Hepatocyte (in vitro differentiated cells): Measurements from ENCODE around the gene SIL1. TPM values are rescaled to one million over a fixed set of nuclear protein-coding genes. Genes with fewer than 3 reads are reported as not detected.

Experiments
- DNase-seq: peaks from one replicate; pipeline ENCODE4 v3.0.0-alpha.2; 2016; ENCODE audit warnings: low spot score
- H2AFZ ChIP-seq: fragments of 200-600 bp; sonication (generic); 2 replicates; pipeline ENCODE4 v1.6.0; 2016; ENCODE audit warnings: antibody characterized with exemption, mild to moderate bottlenecking
- H3K27ac ChIP-seq: fragments of 200-600 bp; sonication (generic); 2 replicates; pipeline ENCODE4 v1.5.1; 2016; ENCODE audit warnings: mild to moderate bottlenecking
- H3K27me3 ChIP-seq: fragments of 200-600 bp; sonication (generic); 2 replicates; pipeline ENCODE4 v1.6.1; 2016
- H3K36me3 ChIP-seq: fragments of 200-600 bp; sonication (generic); replicated peaks from 2 replicates; pipeline ENCODE4 v1.5.1; 2016; ENCODE audit warnings: low read depth; ENCODE audit not compliant: insufficient read depth
- H3K4me1 ChIP-seq: fragments of 200-600 bp; sonication (generic); 2 replicates; pipeline ENCODE4 v1.5.1; 2016; ENCODE audit warnings: mild to moderate bottlenecking, moderate library complexity; ENCODE audit not compliant: insufficient read depth
- H3K4me2 ChIP-seq: fragments of 200-600 bp; sonication (generic); 2 replicates; pipeline ENCODE4 v1.6.0; 2016
- H3K4me3 ChIP-seq: fragments of 200-600 bp; sonication (generic); 2 replicates; pipeline ENCODE4 v1.5.1; 2016; ENCODE audit warnings: mild to moderate bottlenecking
- H3K79me2 ChIP-seq: fragments of 200-600 bp; sonication (generic); 2 replicates; pipeline ENCODE4 v1.6.0; 2017; ENCODE audit warnings: mild to moderate bottlenecking
- H3K9me2 ChIP-seq: fragments of 200-600 bp; sonication (generic); replicated peaks from 2 replicates; pipeline ENCODE4 v1.6.0; 2017; ENCODE audit warnings: mild to moderate bottlenecking; ENCODE audit not compliant: insufficient read depth
- H3K9me3 ChIP-seq: fragments of 200-600 bp; sonication (generic); 2 replicates; pipeline ENCODE4 v1.5.1; 2016; ENCODE audit warnings: low read depth, mild to moderate bottlenecking
- H4K20me1 ChIP-seq: fragments of 200-600 bp; sonication (generic); 2 replicates; pipeline ENCODE4 v1.6.0; 2016; ENCODE audit warnings: mild to moderate bottlenecking; ENCODE audit not compliant: insufficient read depth, poor library complexity, severe bottlenecking
- CTCF ChIP-seq: fragments of 200-600 bp; sonication (generic); IDR thresholded peaks from 2 replicates; pipeline ENCODE4 v1.5.1; 2016; ENCODE audit warnings: antibody characterized with exemption, mild to moderate bottlenecking; ENCODE audit not compliant: poor library complexity
- EZH2 ChIP-seq: fragments of 200-600 bp; sonication (generic); IDR thresholded peaks from 2 replicates; pipeline ENCODE4 v1.6.1; 2016; ENCODE audit warnings: antibody characterized with exemption, mild to moderate bottlenecking, borderline replicate concordance
- EZH2phosphoT487 ChIP-seq: fragments of 200-600 bp; sonication (generic); IDR thresholded peaks from one replicate; pipeline ENCODE4 v1.6.1; 2018; ENCODE audit warnings: antibody characterized with exemption, mild to moderate bottlenecking, low read depth, moderate library complexity; ENCODE audit not compliant: unreplicated experiment, severe bottlenecking
- WGBS: methylation state at CpG from one replicate; pipeline ENCODE4 v1.1.6; 2016; ENCODE audit warnings: low lambda C conversion rate; ENCODE audit errors: missing lambda C conversion rate; 5-methylcytosine and 5-hydroxymethylcytosine counted together
- polyA plus RNA-seq: library from polyadenylated mRNA; unstranded; fragments of >200 nt; fragmentation: Nextera tagmentation; extraction: Ambion mirVana; gene quantifications from 2 replicates; pipeline ENCODE4 v1.2.1, GENCODE V29; 2016
- total RNA-seq: library from RNA; depleted of rRNA; stranded (reverse); fragments of >200 nt; gene quantifications from 2 replicates; pipeline ENCODE4 v1.2.3, GENCODE V29; 2014

SIL1 gene
- total and polyA plus RNA-seq, 2 experiments from 2014 or later = 82.0 to 176 TPM

GRCh38 chr5:139158791-139159190 lies 39.4 kb downstream of the SIL1 start:
- Histone ChIP-seq H3K27ac (no peak overlapping the region), H3K79me2 (peaks cover 36% of the 10 kb centered on the region), H3K36me3 (no peaks in the 10 kb centered on the region), H2AFZ (no peak overlapping the region), H3K4me2 (no peak overlapping the region), H3K9me2 (no peaks in the 10 kb centered on the region), H3K9me3 (no peaks in the 10 kb centered on the region), H3K4me1 (peaks cover 7% of the 10 kb centered on the region), H3K27me3 (no peaks in the 10 kb centered on the region), H3K4me3 (no peak overlapping the region), H4K20me1 (no peaks in the 10 kb centered on the region)
- DNase-seq = no peak
- TF ChIP-seq EZH2phosphoT487 (no peak), EZH2 (no peak), CTCF (no peak)
- 94% methylated on average over 1 of the region's 1 CpG for WGBS

GRCh38 chr5:139157556-139157955 lies 40.6 kb downstream of the SIL1 start:
- no peak overlapping the region for H3K4me3 ChIP-seq
- no peaks in the 10 kb centered on the region for H3K27me3 ChIP-seq
- H3K9me3 ChIP-seq = no peaks in the 10 kb centered on the region
- H3K36me3 ChIP-seq = no peaks in the 10 kb centered on the region
- H3K9me2 ChIP-seq = no peaks in the 10 kb centered on the region
- peaks cover 7% of the 10 kb centered on the region for H3K4me1 ChIP-seq
- TF ChIP-seq EZH2phosphoT487 (no peak), CTCF (no peak), EZH2 (no peak)
- H3K79me2 ChIP-seq = peaks cover 39% of the 10 kb centered on the region
- H3K4me2 ChIP-seq = no peak overlapping the region
- H3K27ac ChIP-seq = no peak overlapping the region
- H2AFZ ChIP-seq = no peak overlapping the region
- H4K20me1 ChIP-seq = no peaks in the 10 kb centered on the region
- no peak for DNase-seq

- Histone ChIP-seq H3K4me1 (peaks cover 7% of the 10 kb centered on the region), H3K4me3 (no peak overlapping the region), H3K27me3 (no peaks in the 10 kb centered on the region), H3K4me2 (no peak overlapping the region), H3K27ac (no peak overlapping the region), H3K36me3 (no peaks in the 10 kb centered on the region), H3K79me2 (peaks cover 42% of the 10 kb centered on the region), H2AFZ (no peak overlapping the region), H4K20me1 (no peaks in the 10 kb centered on the region), H3K9me2 (no peaks in the 10 kb centered on the region), H3K9me3 (no peaks in the 10 kb centered on the region)
- no peak for DNase-seq
- WGBS = 85% methylated on average over 1 of the region's 1 CpG
- TF ChIP-seq EZH2phosphoT487 (no peak), EZH2 (no peak), CTCF (no peak)
Observed at GRCh38 chr5:139156814-139157213, 41.4 kb downstream of the SIL1 start.

GRCh38 chr5:139155333-139155732 lies 42.8 kb downstream of the SIL1 start:
- Histone ChIP-seq H4K20me1 (no peaks in the 10 kb centered on the region), H2AFZ (no peak overlapping the region), H3K27me3 (no peaks in the 10 kb centered on the region), H3K79me2 (peaks cover 56% of the 10 kb centered on the region), H3K36me3 (no peaks in the 10 kb centered on the region), H3K4me2 (no peak overlapping the region), H3K27ac (no peak overlapping the region), H3K4me1 (peaks cover 8% of the 10 kb centered on the region), H3K9me2 (no peaks in the 10 kb centered on the region), H3K9me3 (no peaks in the 10 kb centered on the region), H3K4me3 (no peak overlapping the region)
- DNase-seq = no peak
- 79% methylated on average over 2 of the region's 5 CpGs for WGBS
- TF ChIP-seq CTCF (no peak), EZH2 (no peak), EZH2phosphoT487 (no peak)
